ENCODE data around the gene GPLD1.
"Not testable (repeated sequence)": the region's sequence is repeated elsewhere in the genome, so short reads cannot be mapped to it uniquely, and the experiment has no call there.

Gene GPLD1

GRCh38 chr6:24410622-24411021, 78.8 kb downstream of the GPLD1 start:
- DNase-seq (ENCODE audit: low spot score) = no peak

- DNase-seq (ENCODE audit: low spot score) = no peak
Observed at GRCh38 chr6:24408719-24409410, 80.5 kb downstream of the GPLD1 start.

GRCh38 chr6:24405262-24405661, 84.1 kb downstream of the GPLD1 start:
- no peak for DNase-seq (ENCODE audit: low spot score)

- DNase-seq (ENCODE audit: low spot score) = no peak
Observed at GRCh38 chr6:24403501-24403824, 85.9 kb downstream of the GPLD1 start.

- peak; percentile 90 for DNase-seq (ENCODE audit: low spot score)
Observed at GRCh38 chr6:24402697-24403500, 86.5 kb downstream of the GPLD1 start, which contains the start of gene MRS2. Gene MRS2, plus strand, starts transcription at chr6:24402936. Its CDS starts 111 bp downstream, at chr6:24403047.

- DNase-seq (ENCODE audit: low spot score) = no peak
Observed at GRCh38 chr6:24401458-24401857, 87.9 kb downstream of the GPLD1 start.

- not testable (repeated sequence) for DNase-seq (ENCODE audit: low spot score)
Observed at GRCh38 chr6:24400045-24401039, 89.0 kb downstream of the GPLD1 start.

- no peak for DNase-seq (ENCODE audit: low spot score)
Observed at GRCh38 chr6:24397631-24398030, 91.7 kb downstream of the GPLD1 start.

- no peak for DNase-seq (ENCODE audit: low spot score)
Observed at GRCh38 chr6:24396824-24397223, 92.6 kb downstream of the GPLD1 start.

- DNase-seq (ENCODE audit: low spot score) = no peak
Observed at GRCh38 chr6:24394780-24395437, 94.5 kb downstream of the GPLD1 start.

- DNase-seq (ENCODE audit: low spot score) = no peak
Observed at GRCh38 chr6:24394061-24394779, 95.2 kb downstream of the GPLD1 start.

GRCh38 chr6:24391756-24392405, 97.5 kb downstream of the GPLD1 start:
- DNase-seq (ENCODE audit: low spot score) = no peak

- no peak for DNase-seq (ENCODE audit: low spot score)
Observed at GRCh38 chr6:24391208-24391607, 98.2 kb downstream of the GPLD1 start.

- no peak for DNase-seq (ENCODE audit: low spot score)
Observed at GRCh38 chr6:24387818-24388217, 101.6 kb downstream of the GPLD1 start.

GRCh38 chr6:24385536-24386269, 103.7 kb downstream of the GPLD1 start:
- DNase-seq (ENCODE audit: low spot score) = no peak

- not testable (repeated sequence) for DNase-seq (ENCODE audit: low spot score)
Observed at GRCh38 chr6:24384369-24385130, 104.8 kb downstream of the GPLD1 start.

- DNase-seq (ENCODE audit: low spot score) = not testable (repeated sequence)
Observed at GRCh38 chr6:24382891-24383494, 106.4 kb downstream of the GPLD1 start.

- no peak for DNase-seq (ENCODE audit: low spot score)
Observed at GRCh38 chr6:24382220-24382540, 107.2 kb downstream of the GPLD1 start.
